ENCODE data around the gene SYNE2.

- TF ChIP-seq CTCF (IDR thresholded peaks at IDR 0.05; ENCODE audit: insufficient read depth, low read length, poor library complexity, severe bottlenecking) = no peak
- TF ChIP-seq EZH2phosphoT487 (conservative IDR thresholded peaks at IDR 0.05; ENCODE audit: low read length) = no peak
Observed at GRCh38 chr14:64208261-64208660, 355.5 kb downstream of the SYNE2 start.

All from SU-DHL-6 (cell line).